GM23338 (cell line): Measurements from ENCODE around the gene IQGAP2. TPM values are rescaled to one million over a fixed set of nuclear protein-coding genes. Genes with fewer than 3 reads are reported as not detected.

Experiments
- ATAC-seq: fragments of 200-7000 bp; cut with Tn5 transposase; 3 replicates; pipeline ENCODE4 v1.9.1; 2020
- DNase-seq: peaks from one replicate; pipeline ENCODE4 v3.0.0-alpha.2; 2015; ENCODE audit warnings: low spot score
- H2AFZ ChIP-seq: fragments of 200-600 bp; sonication (generic); 2 replicates; pipeline ENCODE4 v1.8.0; 2016; ENCODE audit warnings: antibody characterized with exemption, mild to moderate bottlenecking, moderate library complexity
- H3F3A ChIP-seq: fragments of 200-600 bp; sonication (generic); replicated peaks from 2 replicates; pipeline ENCODE4 v1.8.0; 2017; ENCODE audit warnings: antibody characterized with exemption, mixed run types, low read depth
- H3K27ac ChIP-seq: fragments of 200-600 bp; sonication (generic); 2 replicates; pipeline ENCODE4 v1.6.1; 2016; ENCODE audit warnings: low read depth
- H3K27me3 ChIP-seq: fragments of 200-600 bp; sonication (generic); 2 replicates; pipeline ENCODE4 v1.8.0; 2016; ENCODE audit warnings: mild to moderate bottlenecking, mixed run types, moderate library complexity; ENCODE audit not compliant: insufficient read depth
- H3K36me3 ChIP-seq: fragments of 200-600 bp; sonication (generic); 2 replicates; pipeline ENCODE4 v1.8.0; 2016; ENCODE audit warnings: mild to moderate bottlenecking; ENCODE audit not compliant: insufficient read depth
- H3K4me1 ChIP-seq: fragments of 200-600 bp; sonication (generic); 2 replicates; pipeline ENCODE4 v1.8.0; 2016; ENCODE audit warnings: mild to moderate bottlenecking, moderate library complexity; ENCODE audit not compliant: insufficient read depth
- H3K4me2 ChIP-seq: fragments of 200-600 bp; sonication (generic); 2 replicates; pipeline ENCODE4 v1.7.1; 2017; ENCODE audit warnings: mixed run types
- H3K4me3 ChIP-seq: fragments of 200-600 bp; sonication (generic); 2 replicates; pipeline ENCODE4 v1.6.1; 2016; ENCODE audit warnings: mixed run types
- H3K79me2 ChIP-seq: fragments of 200-600 bp; sonication (generic); replicated peaks from 2 replicates; pipeline ENCODE4 v1.8.0; 2017; ENCODE audit warnings: mild to moderate bottlenecking; ENCODE audit not compliant: insufficient read depth
- H3K9me2 ChIP-seq: fragments of 200-600 bp; sonication (generic); 2 replicates; pipeline ENCODE4 v1.8.0; 2017; ENCODE audit not compliant: insufficient read depth
- H4K20me1 ChIP-seq: fragments of 200-600 bp; sonication (generic); replicated peaks from 2 replicates; pipeline ENCODE4 v1.8.0; 2017; ENCODE audit warnings: mild to moderate bottlenecking; ENCODE audit not compliant: insufficient read depth
- H3K27ac Mint-ChIP-seq: 2 replicates; pipeline ENCODE4 v1.8.0; 2020; ENCODE audit warnings: inconsistent platforms, mild to moderate bottlenecking, moderate library complexity, mixed read lengths
- H3K27me3 Mint-ChIP-seq: 3 replicates; pipeline ENCODE4 v1.8.0; 2022; ENCODE audit warnings: low read depth, mild to moderate bottlenecking, moderate library complexity, mixed read lengths, inconsistent platforms; ENCODE audit not compliant: insufficient read depth, poor library complexity
- H3K36me3 Mint-ChIP-seq: 3 replicates; pipeline ENCODE4 v1.8.0; 2021; ENCODE audit warnings: low read depth, mild to moderate bottlenecking, inconsistent platforms, moderate library complexity, mixed read lengths
- H3K4me1 Mint-ChIP-seq: 3 replicates; pipeline ENCODE4 v1.8.0; 2020; ENCODE audit warnings: mild to moderate bottlenecking, inconsistent platforms, mixed read lengths
- H3K4me3 Mint-ChIP-seq: 3 replicates; pipeline ENCODE4 v1.8.0; 2021; ENCODE audit warnings: moderate library complexity, mild to moderate bottlenecking, inconsistent platforms, mixed read lengths
- H3K9me3 Mint-ChIP-seq: 3 replicates; pipeline ENCODE4 v1.8.0; 2020; ENCODE audit warnings: moderate library complexity, mild to moderate bottlenecking, inconsistent platforms, mixed read lengths
- CREB1 ChIP-seq: fragments of 250-450 bp; sonication (Bioruptor Pico); IDR thresholded peaks from 2 replicates; pipeline ENCODE4 v1.5.0; 2020; ENCODE audit warnings: low read depth, mild to moderate bottlenecking, moderate library complexity
- CTCF ChIP-seq, 2 experiments: fragments of 200-600 bp in 1 of 2; sonication (generic) in 1 of 2; conservative IDR thresholded peaks; 2 replicates each; pipeline versions ENCODE4 v1.5.1 to v1.6.1; 2016 to 2017; ENCODE audit warnings: antibody characterized with exemption in 2 of 2, low read depth in 2 of 2, mild to moderate bottlenecking in 2 of 2, moderate library complexity in 1 of 2
- ETS1 ChIP-seq: IDR thresholded peaks from 2 replicates; pipeline ENCODE4 v1.6.1; 2016; ENCODE audit warnings: antibody characterized with exemption
- EZH2phosphoT487 ChIP-seq: fragments of 200-600 bp; sonication (generic); IDR thresholded peaks from one replicate; pipeline ENCODE4 v1.8.1; 2018; ENCODE audit warnings: antibody characterized with exemption; ENCODE audit not compliant: unreplicated experiment
- NANOG ChIP-seq: IDR thresholded peaks from 2 replicates; pipeline ENCODE4 v1.6.1; 2016; ENCODE audit warnings: antibody characterized with exemption, borderline replicate concordance
- REST ChIP-seq: IDR thresholded peaks from one replicate; pipeline ENCODE4 v1.6.1; 2018; ENCODE audit warnings: antibody characterized with exemption; ENCODE audit not compliant: unreplicated experiment
- STAT1 ChIP-seq: IDR thresholded peaks from one replicate; pipeline ENCODE4 v1.6.1; 2016; ENCODE audit warnings: antibody characterized with exemption; ENCODE audit not compliant: unreplicated experiment
- ZNF331 ChIP-seq: fragments of 250-450 bp; sonication (Bioruptor Pico); IDR thresholded peaks from 2 replicates; pipeline ENCODE4 v1.5.0; 2020; ENCODE audit warnings: low read depth, mild to moderate bottlenecking, moderate library complexity
- polyA plus RNA-seq: library from polyadenylated mRNA; unstranded; fragments of >200 nt; fragmentation: Nextera tagmentation; extraction: Ambion mirVana; gene quantifications from 2 replicates; pipeline ENCODE4 v1.2.1, GENCODE V29; 2016
- total RNA-seq: library from RNA; depleted of rRNA; stranded (reverse); fragments of >200 nt; shearing (Covaris generic); gene quantifications from 2 replicates; pipeline ENCODE4 v1.2.3, GENCODE V29; 2014

The IQGAP2 gene
- total and polyA plus RNA-seq, 2 experiments from 2014 or later = 60.0 to 86.5 TPM

GRCh38 chr5:76475936-76476335 lies 72.9 kb downstream of the IQGAP2 start (continued):
- no peak for TF ChIP-seq REST

- H3K27ac Mint-ChIP-seq = 0 out of 2 replicates have a peak overlapping the region, but pooled peaks have one; percentile 6
- H3K27ac ChIP-seq = no peak overlapping the region
- peaks cover 19% of the 10 kb centered on the region for H3K79me2 ChIP-seq
- peaks cover 43% of the 10 kb centered on the region for H3K4me1 Mint-ChIP-seq
- H3K9me2 ChIP-seq = no peaks in the 10 kb centered on the region; the same call in 1 of the 2 replicates
- H3K4me1 ChIP-seq = peaks cover 46% of the 10 kb centered on the region
- H3F3A ChIP-seq = no peaks in the 10 kb centered on the region
- H3K36me3 ChIP-seq = no peaks in the 10 kb centered on the region
- H3K27me3 ChIP-seq = no peaks in the 10 kb centered on the region
- no peaks in the 10 kb centered on the region for H4K20me1 ChIP-seq
- no peak overlapping the region for H2AFZ ChIP-seq
- no peak overlapping the region for H3K4me3 Mint-ChIP-seq
- no peak overlapping the region for H3K4me3 ChIP-seq
- H3K27me3 Mint-ChIP-seq = peaks cover 4% of the 10 kb centered on the region
- no peak for TF ChIP-seq ETS1
- H3K9me3 Mint-ChIP-seq = peaks cover 8% of the 10 kb centered on the region
- H3K4me2 ChIP-seq = no peak overlapping the region
- ATAC-seq (no peak), DNase-seq (no peak)
- peaks cover 9% of the 10 kb centered on the region; the same call in 2 of the 3 replicates for H3K36me3 Mint-ChIP-seq
Observed at GRCh38 chr5:76476474-76477038, 73.5 kb downstream of the IQGAP2 start.

GRCh38 chr5:76477061-76477460 lies 74.0 kb downstream of the IQGAP2 start:
- Mint-ChIP-seq H3K27me3 (peaks cover 4% of the 10 kb centered on the region), H3K4me3 (no peak overlapping the region)
- TF ChIP-seq STAT1 (no peak), CTCF (conservative IDR thresholded peaks at IDR 0.05; ENCODE audit: low read depth in 2 of 2) (no peak), ZNF331 (CRISPR knock-in tag) (no peak), NANOG (no peak), EZH2phosphoT487 (no peak), CREB1 (CRISPR knock-in tag) (no peak)

More at GRCh38 chr5:76477061-76477460, 74.0 kb downstream of the IQGAP2 start:
- H3K4me2 ChIP-seq = no peak overlapping the region
- H3K36me3 Mint-ChIP-seq = peaks cover 4% of the 10 kb centered on the region; the same call in 2 of the 3 replicates
- peaks cover 51% of the 10 kb centered on the region for H3K4me1 ChIP-seq
- peaks cover 19% of the 10 kb centered on the region for H3K79me2 ChIP-seq
- DNase-seq (no peak), ATAC-seq (no peak)
- no peaks in the 10 kb centered on the region for H3K27me3 ChIP-seq
- H3K4me3 ChIP-seq = no peak overlapping the region
- H3K27ac Mint-ChIP-seq = no peak overlapping the region
- no peak overlapping the region for H3K27ac ChIP-seq
- no peak overlapping the region for H2AFZ ChIP-seq
- H3F3A ChIP-seq = no peaks in the 10 kb centered on the region
- H3K9me3 Mint-ChIP-seq = peaks cover 2% of the 10 kb centered on the region; the same call in 2 of the 3 replicates
- H3K4me1 Mint-ChIP-seq = peaks cover 48% of the 10 kb centered on the region
- no peaks in the 10 kb centered on the region for H4K20me1 ChIP-seq
- no peaks in the 10 kb centered on the region; the same call in 1 of the 2 replicates for H3K9me2 ChIP-seq
- H3K36me3 ChIP-seq = no peaks in the 10 kb centered on the region
